IPS DF 19.7 (cell line): Measurements from ENCODE around the gene TTLL8.

Experiments
- DNase-seq: peaks from one replicate; pipeline ENCODE4 v3.0.0-alpha.2; 2013; ENCODE audit warnings: low read depth, low spot score

The TTLL8 gene

GRCh38 chr22:50083462-50084079 is 25.5 kb upstream of the TTLL8 start:
- DNase-seq = no peak

GRCh38 chr22:50082961-50083461 is 24.9 kb upstream of the TTLL8 start:
- no peak for DNase-seq

GRCh38 chr22:50082197-50082715 is 24.2 kb upstream of the TTLL8 start:
- no peak for DNase-seq

DNA sequence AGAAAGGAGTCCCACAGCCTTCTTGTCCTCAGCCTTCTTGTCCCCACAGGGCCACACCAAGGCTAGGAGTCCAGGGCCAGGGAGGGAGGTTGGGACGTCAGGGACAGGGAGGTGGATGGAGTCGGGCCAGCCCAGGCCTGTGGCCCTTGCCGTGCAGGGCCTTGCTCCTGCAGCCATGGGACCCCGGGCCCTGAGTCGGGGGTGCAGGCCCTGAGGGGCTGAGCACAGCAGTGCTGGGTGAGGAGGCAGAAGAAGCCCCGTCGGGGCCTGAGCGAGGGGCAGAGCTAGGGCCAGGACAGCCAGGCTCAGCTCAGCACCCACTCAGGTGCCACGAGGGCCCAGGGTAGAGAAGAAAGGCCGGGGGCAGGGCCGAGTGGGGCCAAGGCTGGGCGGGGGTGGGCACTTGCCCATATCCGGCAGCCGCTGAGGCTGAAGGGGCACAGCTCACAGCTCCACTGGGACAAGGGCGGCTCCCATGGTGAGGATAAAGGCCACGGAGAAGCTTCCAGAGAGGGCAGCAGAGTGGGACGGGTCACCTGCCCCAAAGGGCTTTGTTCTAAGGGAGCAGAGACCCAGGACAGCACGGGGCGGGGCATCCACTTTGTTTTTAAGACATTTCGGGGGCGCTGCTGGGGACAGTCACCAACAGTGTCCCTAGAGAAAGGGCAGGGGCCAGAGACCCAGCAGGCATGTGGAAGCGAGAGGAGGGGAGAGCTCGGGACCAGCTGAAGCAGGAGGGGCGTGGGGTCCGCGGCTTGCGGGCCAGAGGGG is 23.5 kb upstream of the TTLL8 start:
- DNase-seq = no peak

GRCh38 chr22:50080077-50080465 is 22.0 kb upstream of the TTLL8 start:
- no peak for DNase-seq

DNA sequence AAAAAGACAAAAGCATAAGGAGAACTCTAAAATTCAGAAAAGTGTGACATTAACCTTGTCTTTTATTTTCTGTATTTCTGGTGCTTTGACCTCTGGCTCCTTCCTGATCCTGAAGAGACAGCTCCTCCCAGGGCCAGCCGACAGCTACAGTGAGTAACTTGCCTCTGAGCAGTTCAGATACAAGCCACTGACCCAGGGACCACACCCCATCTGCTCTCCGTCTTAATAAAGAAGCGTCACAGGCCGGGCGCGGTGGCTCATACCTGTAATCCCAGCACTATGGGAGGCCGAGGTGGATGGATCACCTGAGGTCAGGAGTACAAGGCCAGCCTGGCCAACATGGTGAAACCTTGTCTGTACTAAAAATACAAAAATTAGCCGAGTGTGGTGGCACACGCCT is 20.7 kb upstream of the TTLL8 start:
- no peak for DNase-seq

- no peak for DNase-seq
These were observed 20.1 kb upstream of the TTLL8 start for GRCh38 chr22:50078246-50078645.

GRCh38 chr22:50076646-50077535 is 18.8 kb upstream of the TTLL8 start:
- DNase-seq = no peak

DNA sequence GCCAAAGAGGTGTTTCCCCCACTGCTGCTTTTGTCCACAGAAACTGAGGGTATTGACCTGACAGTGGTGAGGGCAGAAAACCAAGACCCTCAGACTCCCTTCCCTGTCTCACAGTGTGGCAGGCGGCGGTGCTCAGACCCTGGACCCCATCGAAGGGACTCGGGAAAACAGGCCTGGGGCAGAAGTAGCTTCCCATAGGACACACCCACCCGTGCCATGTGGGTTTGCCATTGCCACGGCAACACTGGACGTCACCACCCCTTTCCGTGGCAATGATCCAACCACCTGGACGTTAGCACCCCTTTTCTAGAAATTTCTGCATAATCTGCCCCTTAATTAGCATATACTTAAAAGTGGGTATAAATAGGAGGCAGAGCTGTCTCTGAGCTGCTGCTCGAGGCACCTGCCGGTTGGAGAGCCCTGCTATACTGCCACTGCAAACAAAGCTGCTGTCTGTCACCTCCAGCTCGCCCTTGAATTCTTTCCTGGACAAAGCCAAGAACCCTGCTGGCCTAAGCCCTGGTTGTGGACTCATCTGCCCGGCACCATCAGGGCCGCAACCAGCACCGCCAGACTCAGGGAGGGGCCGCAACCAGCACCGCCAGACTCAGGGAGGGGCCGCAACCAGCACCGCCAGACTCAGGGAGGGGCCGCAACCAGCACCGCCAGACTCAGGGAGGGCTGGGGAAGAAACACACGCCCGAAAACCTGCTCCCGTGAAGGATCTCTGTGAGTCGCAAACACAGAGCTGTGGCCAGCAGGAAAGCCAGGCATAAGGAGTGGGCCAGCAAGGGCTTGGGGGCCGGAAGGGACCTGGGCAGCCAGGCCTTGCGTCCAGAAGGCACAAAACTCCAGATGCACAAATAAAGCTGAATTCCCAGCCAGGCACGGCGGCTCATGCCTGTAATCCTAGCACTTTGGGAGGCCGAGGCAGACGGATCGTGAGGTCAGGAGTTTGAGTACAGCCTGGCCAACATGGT is 16.7 kb upstream of the TTLL8 start:
- no peak for DNase-seq

DNA sequence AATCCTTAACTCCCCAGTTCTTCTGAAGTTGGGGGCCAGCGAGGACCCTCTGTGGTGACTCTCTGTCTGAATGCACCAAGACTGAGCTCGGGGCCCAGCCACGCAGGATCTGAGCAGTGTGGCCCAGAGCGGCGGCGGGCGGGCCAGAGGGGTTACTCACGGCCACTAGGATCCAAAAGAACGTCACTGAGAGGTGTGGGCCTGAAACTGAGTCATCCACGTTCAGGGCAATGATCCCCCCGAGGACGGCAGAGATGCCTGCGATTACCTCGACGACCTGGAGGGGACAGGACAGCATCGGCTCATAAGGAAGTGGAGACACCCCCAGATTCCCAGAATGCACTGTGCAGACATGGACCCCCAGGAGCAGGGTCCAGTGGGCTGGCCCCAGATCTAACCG is 16.0 kb upstream of the TTLL8 start:
- no peak for DNase-seq

DNA sequence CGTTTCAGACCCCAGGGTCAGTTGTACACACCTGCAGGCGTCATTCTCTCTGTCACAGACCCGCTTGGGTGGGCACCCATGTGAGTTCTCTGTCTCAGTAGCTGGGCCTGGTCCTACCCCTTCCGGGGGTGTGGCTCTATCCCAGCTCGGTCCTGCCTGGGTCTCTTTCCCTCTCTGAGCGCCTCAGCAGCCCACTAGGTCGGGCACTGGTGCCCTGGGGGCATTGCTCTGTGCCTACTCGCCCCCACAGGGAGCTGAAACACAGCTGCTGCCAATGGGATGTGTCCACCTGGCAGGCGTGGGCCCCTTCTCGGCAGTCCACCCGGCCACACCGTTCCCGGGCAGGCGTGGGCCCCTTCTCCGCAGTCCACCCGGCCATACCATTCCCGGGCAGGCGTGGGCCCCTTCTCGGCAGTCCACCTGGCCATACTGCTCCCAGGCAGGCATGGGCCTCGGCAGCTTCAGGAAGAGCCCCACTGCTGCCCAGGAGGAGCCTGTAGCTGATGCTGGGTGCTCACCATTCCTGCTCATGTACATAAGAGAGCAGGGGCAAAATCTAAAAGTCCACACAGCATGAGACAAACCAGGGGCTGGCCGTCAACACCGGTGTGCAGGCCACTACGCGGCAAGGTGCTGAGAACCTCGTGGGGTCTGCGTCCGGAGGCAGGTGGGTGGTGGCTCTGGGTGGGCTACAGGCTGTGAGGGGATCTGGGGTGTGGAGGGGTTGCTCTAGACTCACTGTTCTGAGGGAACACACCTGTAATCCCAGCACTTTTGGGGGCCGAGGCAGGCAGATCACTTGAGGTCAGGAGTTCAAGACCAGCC is 14.8 kb upstream of the TTLL8 start:
- DNase-seq = no peak

GRCh38 chr22:50072167-50072555 is 14.1 kb upstream of the TTLL8 start:
- no peak for DNase-seq

DNA sequence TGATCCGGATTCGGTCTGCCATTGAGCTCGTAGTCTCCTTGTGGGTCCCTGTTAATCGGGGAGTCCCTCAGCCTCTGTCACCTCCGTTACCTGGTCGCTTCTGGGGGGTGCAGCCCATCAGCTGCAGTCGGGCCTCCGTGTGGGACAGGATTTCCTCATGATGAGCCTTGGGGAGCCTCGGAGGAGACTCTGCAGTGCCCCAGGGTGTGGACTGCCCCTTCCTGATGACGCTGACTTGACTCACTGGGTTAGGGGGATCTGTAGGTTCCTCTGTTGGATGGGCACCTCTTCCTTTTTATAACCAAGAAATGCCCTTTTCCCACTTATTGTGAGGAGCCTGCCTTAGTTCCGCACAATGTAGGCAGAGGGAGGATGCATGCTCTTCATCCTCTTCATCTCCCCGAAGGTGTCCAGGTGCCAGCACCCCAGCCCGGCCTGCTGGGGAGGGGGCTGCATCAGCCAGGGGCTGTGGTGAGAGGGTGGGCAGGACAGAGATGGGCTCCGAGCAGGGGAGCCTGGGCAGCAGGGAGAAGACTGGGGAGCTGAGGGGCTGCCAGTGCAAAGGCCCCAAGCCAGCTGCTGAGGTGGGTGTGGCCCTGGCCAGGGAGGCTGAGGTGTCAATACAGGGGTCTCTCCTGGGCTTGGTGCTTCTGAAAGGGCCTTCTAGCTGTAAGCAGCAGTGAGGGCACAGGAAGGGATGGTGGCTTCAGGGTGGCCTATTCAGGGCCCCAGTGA is 13.5 kb upstream of the TTLL8 start:
- no peak for DNase-seq

GRCh38 chr22:50070366-50070765 is 12.3 kb upstream of the TTLL8 start:
- no peak for DNase-seq

DNA sequence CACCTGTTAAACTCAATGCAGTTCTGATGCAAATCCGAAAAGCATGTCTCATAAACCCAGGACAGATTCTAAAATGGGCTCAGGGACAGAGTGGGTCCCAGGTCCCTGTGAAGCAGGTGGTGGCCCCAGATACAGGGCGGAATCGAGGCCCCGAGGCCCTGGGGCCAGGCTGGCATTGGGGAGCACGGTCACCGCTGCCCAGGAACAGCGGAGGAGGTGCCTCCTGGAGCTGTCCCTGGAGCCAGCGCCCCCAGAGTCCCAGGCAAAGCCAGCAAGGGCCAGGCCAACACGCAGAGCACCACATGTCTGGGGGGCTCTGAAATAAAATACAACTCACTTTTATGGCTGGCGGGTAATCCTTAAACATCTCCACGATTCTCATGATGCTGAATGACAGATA is 10.0 kb upstream of the TTLL8 start:
- DNase-seq = no peak

- DNase-seq = no peak
These were observed 9.1 kb upstream of the TTLL8 start for GRCh38 chr22:50067244-50067643.

DNA sequence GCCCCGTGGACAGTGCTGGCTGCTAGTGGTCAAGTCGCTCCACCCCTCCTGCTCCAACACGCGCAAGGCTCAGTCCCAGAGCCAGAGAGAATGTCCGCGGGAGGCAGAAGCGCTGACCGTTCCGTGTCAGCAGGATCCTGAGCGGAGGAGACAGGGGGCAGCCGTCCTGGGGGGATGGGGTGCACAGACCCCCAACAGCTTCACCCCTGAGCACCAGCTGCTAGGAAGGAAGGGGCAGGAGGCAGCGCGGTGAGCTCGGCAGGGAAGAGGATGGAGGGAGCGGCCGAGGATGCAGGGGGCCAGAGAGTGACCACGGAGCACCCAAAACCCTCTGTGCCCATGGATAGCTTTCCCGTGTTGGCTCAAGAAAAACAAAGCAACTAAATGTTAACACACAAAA is 6.4 kb upstream of the TTLL8 start:
- DNase-seq = no peak

DNA sequence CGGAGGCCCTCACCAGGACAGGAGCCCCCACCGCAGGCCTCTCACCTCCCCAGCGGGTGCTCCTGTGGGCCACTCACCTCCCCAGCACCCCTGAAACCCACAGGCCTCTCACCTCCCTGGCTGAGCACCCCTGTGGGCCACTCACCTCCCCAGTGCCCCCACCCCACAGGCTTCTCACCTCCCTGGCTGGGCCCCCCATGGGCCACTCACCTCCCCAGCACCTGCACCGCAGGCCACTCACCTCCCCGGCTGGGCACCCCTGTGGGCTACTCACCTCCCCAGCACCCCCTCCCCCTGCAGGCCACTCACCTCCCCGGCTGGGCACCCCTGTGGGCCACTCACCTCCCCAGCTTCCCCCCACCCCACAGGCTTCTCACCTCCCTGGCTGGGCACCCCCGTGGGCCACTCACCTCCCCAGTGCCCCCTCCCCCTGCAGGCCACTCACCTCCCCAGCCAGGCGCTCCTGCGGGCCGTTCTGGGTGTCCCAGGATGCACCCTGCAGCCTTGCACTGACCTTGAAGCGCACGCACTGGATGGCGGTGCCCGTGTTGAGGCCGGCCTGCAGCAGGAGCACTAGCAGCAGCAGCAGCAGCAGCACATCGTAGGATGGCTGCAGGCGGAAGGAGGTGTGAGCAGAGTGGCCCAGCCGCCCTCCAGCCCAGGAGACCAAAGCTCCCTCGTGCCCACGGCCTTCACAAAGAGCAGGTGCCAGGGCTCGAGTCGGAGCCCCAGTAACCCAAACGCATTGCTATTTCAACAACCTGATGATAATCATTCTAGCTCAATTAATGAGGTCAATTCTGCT is 5.7 kb upstream of the TTLL8 start:
- no peak for DNase-seq
